ENCODE data around the gene ACADVL.
"Not testable (repeated sequence)": the region's sequence is repeated elsewhere in the genome, so short reads cannot be mapped to it uniquely, and the experiment has no call there.

The ACADVL gene

GRCh38 chr17:7219812-7220592 is at the start of gene ACADVL, which contains the start of gene DLG4:
TSS of gene ACADVL (plus strand) at chr17:7219938. CDS start at chr17:7219985, 47 bp downstream.
TSS of gene DLG4 (minus strand) at chr17:7219836.
- no peak for DNase-seq (ENCODE audit: low read depth, low spot score)

- DNase-seq (ENCODE audit: low read depth, low spot score), result not testable (repeated sequence)
These were observed 47.1 kb upstream of the ACADVL start for GRCh38 chr17:7172522-7173191.

DNA sequence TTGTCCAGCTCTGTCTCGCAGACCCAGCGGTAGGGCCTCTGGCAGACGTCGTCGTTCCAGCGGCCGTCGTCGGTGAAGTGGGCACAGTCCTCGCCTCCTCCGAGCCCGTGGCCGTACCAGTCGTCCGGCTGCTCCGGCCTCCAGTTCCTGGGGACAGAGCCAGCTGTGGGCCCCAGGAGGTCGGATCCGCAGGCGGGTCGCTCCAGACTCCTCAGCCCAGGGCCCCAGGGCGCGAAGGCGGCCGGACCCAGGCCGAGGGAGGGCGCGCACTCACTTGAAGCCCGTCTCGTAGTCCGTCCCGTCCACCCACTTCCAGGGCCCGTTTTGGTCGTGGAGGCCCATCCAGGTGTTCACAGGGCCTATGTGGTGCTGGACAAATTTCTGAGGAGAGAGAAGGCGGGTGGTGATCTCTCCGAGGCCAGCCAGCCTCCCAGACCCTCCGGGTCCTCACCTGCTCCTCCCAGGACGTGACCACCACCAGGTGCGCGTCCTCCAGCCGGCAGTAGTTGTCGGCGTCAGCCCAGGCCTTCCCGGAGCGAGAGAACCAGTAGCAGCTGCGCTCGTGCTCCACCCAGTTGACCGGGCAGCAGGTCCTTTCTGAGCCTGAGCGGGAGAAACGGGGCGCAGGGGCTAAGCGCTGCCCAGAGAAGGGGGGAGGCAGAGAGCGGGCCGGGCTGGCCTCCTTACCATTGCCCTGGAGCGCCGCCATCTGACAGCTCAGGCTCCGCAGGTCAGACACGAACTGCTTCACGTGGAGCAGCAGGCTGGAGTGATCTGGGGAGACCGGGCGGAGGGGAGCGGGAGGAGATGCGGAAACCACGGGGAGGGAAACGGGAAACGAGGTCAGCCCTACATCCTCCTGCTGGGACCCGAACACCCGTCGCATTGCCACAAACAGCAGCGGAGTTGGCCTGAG is 45.8 kb upstream of the ACADVL start:
- DNase-seq (ENCODE audit: low read depth, low spot score), result no peak

DNA sequence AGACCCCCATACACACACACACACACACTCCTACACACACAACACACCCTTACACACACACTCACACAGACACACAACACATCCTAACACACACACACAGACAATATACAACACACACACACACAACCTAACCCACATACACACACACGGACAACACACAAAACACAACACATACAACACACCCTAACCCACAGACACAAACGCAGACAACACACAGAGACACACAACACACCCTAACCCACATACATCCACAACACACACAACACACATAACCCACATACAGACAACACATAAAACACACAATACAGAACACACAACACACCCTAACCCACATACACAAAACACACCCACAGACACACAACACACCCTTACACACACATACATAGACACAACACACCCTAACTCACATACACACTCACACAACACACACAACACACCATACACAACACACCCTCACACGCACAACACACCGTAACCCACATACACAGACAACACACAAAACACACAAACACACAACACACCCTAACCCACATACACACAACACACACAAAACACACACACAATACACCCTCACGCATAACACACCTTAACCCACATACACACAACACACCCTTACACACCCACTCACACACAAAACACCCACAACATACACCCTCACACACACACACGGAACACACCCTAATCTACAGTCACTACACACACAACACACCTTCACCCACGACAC is 45.0 kb upstream of the ACADVL start:
- no peak for DNase-seq (ENCODE audit: low read depth, low spot score)

- DNase-seq (ENCODE audit: low read depth, low spot score), result no peak
These were observed 44.4 kb upstream of the ACADVL start for GRCh38 chr17:7175330-7175733.

GRCh38 chr17:7176107-7176840 is 43.5 kb upstream of the ACADVL start:
- no peak for DNase-seq (ENCODE audit: low read depth, low spot score)

GRCh38 chr17:7176841-7177190 is 42.9 kb upstream of the ACADVL start:
- DNase-seq (ENCODE audit: low read depth, low spot score), result no peak

- no peak for DNase-seq (ENCODE audit: low read depth, low spot score)
These were observed 42.4 kb upstream of the ACADVL start for GRCh38 chr17:7177191-7177953.

DNA sequence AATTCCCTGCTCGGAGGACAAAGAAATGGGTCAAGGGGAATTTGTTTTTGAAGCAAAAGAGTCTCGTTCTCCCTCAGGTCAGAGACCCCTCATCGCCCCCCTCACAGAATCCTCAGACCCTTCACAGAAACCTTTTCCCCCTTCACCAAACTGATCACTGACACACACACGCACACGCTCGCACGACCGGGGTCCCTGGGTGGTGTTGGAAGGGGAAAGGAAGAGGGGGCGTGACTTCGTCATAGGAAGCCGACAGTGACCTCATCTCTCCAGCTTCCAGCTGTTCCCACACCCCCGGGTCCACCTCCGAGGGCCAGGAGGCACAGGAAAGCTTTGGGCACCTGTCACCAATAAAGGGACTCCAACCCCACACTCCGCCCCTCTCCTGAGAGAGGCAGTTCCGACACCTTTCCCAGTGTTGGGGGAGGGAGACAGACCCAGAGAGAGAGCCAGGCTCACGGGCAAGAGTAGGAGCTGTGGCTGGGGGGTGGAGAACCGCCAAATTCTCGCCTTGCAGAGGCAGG is 41.7 kb upstream of the ACADVL start:
- DNase-seq (ENCODE audit: low read depth, low spot score), result no peak

- DNase-seq (ENCODE audit: low read depth, low spot score), result no peak
These were observed 40.8 kb upstream of the ACADVL start for GRCh38 chr17:7178973-7179316.

DNA sequence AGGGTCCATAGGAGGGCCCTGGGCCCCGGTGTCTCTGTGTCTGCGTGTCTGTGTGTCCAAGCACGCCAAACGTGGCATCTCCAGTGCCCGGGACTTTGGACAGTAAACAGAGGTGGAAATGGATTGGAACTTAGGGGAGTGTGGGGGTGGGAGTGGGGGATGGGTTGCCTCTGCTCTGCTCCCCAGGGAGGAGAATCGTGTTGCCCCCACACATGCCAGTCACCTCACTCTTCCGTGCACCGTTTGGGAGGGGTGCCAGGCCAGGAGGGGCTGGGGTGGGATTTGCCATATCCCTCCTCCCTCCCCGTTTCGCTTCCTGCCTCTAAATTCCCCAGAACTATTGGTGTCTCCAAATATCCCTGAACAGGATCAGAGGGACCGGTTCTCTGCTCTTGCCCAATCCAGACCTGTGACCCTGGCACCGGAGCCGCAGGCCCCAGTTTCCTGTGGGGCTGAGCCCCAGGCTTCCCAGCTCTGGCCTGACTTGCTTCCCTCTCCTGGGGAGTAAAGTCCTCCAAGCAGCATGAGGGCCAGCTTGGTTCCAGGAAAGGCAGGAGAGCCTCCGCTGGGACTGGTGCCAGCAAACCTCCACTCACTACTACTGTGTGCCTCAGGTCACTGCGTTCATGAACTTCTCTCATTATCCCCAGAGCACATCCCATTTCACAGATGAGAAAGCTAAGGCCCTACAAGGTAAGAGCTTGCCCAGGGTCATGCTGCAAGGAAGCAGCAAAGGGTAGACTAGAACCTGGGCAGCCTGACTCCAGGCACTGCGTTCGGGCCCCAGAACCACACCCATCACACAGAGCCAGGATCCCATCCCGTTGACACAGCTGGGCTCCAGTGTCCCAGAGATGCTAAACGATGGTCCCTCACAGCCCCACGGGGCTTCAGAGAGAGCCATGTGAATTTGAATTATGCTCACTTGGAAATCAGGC is 40.2 kb upstream of the ACADVL start, which contains the start of gene ASGR1:
ASGR1 (minus strand) TSS at position 54 of the 938 bp plus-strand sequence. CDS start 807 bp downstream, outside the sequence.
- DNase-seq (ENCODE audit: low read depth, low spot score), result no peak

- DNase-seq (ENCODE audit: low read depth, low spot score), result not testable (repeated sequence)
These were observed 37.6 kb upstream of the ACADVL start for GRCh38 chr17:7182101-7182500.

- no peak for DNase-seq (ENCODE audit: low read depth, low spot score)
These were observed 36.2 kb upstream of the ACADVL start for GRCh38 chr17:7183433-7184090.

DNA sequence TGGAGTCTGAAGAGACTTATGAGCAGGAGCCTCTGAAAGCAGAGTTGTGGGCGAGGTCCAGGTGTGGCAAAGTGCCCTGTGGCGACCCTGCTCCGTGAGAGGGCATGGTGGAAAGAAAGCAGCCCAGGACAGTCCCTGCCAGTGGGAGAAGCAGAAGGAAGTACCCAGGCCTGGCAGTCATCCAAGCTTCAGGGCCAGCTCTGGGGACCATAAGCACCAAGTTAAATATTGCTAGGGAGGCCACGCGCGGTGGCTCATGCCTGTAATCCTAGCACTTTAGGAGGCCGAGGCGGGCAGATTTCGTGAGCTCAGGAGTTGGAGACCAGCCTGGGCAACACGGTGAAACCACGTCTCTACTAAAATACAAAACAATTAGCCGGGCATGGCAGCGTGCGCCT is 35.6 kb upstream of the ACADVL start:
- no peak for DNase-seq (ENCODE audit: low read depth, low spot score)

- no peak for DNase-seq (ENCODE audit: low read depth, low spot score)
These were observed 35.1 kb upstream of the ACADVL start for GRCh38 chr17:7184647-7185046.

- DNase-seq (ENCODE audit: low read depth, low spot score), result no peak
These were observed 33.5 kb upstream of the ACADVL start for GRCh38 chr17:7186241-7186640.

GRCh38 chr17:7190276-7190917 is 29.3 kb upstream of the ACADVL start:
- no peak for DNase-seq (ENCODE audit: low read depth, low spot score)

GRCh38 chr17:7191069-7191468 is 28.7 kb upstream of the ACADVL start:
- no peak for DNase-seq (ENCODE audit: low read depth, low spot score)
